ENCODE data around the gene PKN3. TPM values are rescaled to one million over a fixed set of nuclear protein-coding genes. Genes with fewer than 3 reads are reported as not detected.

The PKN3 gene
- total and polyA plus RNA-seq, 2 of the 13 experiments (the other 11 are each of a cell fraction or from before 2014, with no cell fraction given): 10.5 to 13.2 TPM

- TF ChIP-seq ZNF318 (CRISPR knock-in tag; IDR thresholded peaks at IDR 0.05) (no peak), HNF4A (CRISPR knock-in tag; IDR thresholded peaks at IDR 0.05) (no peak), MBD4 (IDR thresholded peaks at IDR 0.05; ENCODE audit: borderline replicate concordance, low read length) (no peak), DDIT3 (CRISPR knock-in tag; IDR thresholded peaks at IDR 0.05) (no peak), SRSF4 (IDR thresholded peaks at IDR 0.05; ENCODE audit: low read depth, low read length, poor library complexity, severe bottlenecking) (no peak), HDAC1 (CRISPR knock-in tag; IDR thresholded peaks at IDR 0.05) (no peak), RAD21 (CRISPR knock-in tag; IDR thresholded peaks at IDR 0.05) (no peak; the same call in 1 of the 2 replicates), ARHGAP35 (CRISPR knock-in tag; IDR thresholded peaks at IDR 0.05; ENCODE audit: borderline replicate concordance) (no peak), ZNF12 (CRISPR knock-in tag; IDR thresholded peaks at IDR 0.05) (no peak), MTF2 (CRISPR knock-in tag; IDR thresholded peaks at IDR 0.05; ENCODE audit: borderline replicate concordance) (no peak), ZNF3 (CRISPR knock-in tag; IDR thresholded peaks at IDR 0.05) (no peak), HNRNPLL (IDR thresholded peaks at IDR 0.05; ENCODE audit: low read depth, low read length, poor library complexity, severe bottlenecking) (no peak), NFE2L1 (CRISPR knock-in tag; IDR thresholded peaks at IDR 0.05; ENCODE audit: borderline replicate concordance) (no peak), CBX1 (IDR thresholded peaks at IDR 0.05; ENCODE audit: low read depth) (no peak), RAD51 (IDR thresholded peaks at IDR 0.05; ENCODE audit: borderline replicate concordance) (peak; percentile 68), FOXC1 (CRISPR knock-in tag; IDR thresholded peaks at IDR 0.05; ENCODE audit: borderline replicate concordance) (no peak), ZUFSP (CRISPR knock-in tag; IDR thresholded peaks at IDR 0.05; ENCODE audit: borderline replicate concordance) (no peak)
- TF ChIP-seq, protein P1, sequence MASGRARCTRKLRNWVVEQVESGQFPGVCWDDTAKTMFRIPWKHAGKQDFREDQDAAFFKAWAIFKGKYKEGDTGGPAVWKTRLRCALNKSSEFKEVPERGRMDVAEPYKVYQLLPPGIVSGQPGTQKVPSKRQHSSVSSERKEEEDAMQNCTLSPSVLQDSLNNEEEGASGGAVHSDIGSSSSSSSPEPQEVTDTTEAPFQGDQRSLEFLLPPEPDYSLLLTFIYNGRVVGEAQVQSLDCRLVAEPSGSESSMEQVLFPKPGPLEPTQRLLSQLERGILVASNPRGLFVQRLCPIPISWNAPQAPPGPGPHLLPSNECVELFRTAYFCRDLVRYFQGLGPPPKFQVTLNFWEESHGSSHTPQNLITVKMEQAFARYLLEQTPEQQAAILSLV (CRISPR knock-in tag; IDR thresholded peaks at IDR 0.05; ENCODE audit: borderline replicate concordance): peak; percentile 54; the same call in 1 of the 2 replicates
These were observed 17.7 kb upstream of the PKN3 start (continued) for GRCh38 chr9:128684325-128685199.
